ENCODE results near the gene SMIM26. TPM values are rescaled to one million over a fixed set of nuclear protein-coding genes. Genes with fewer than 3 reads are reported as not detected.

The SMIM26 gene
- total and polyA plus RNA-seq, 2 of the 8 experiments (the other 6 are each of a cell fraction or from before 2014, with no cell fraction given), result 69.8 to 95.0 TPM

DNA sequence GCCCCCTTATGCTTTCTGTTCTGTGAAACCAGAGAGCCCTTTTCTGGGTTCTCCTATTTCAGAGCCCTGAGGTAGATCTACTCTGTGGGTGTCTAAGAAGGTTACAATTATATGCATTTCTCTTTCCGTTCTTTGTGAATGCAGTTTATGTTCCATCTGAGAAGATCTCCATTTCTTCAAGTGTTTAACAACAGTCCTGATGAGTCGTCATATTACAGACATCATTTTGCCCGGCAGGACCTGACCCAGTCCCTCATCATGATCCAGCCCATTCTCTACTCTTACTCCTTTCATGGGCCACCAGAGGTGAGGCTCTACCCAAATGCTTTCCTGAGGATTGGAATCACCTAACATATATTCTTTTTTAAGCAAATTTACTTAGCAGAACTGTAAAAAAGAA lies 18.8 kb upstream of the SMIM26 start:
- Histone ChIP-seq H4K8ac (ENCODE audit: extremely low read depth, insufficient read depth, low read length) (no peak overlapping the region), H2BK120ac (replicated peaks; ENCODE audit: low read depth, low read length) (no peak overlapping the region), H3K9me3 (ENCODE audit: insufficient read depth in 2 of 2, low read depth in 1 of 2, low read length in 1 of 2) (no peaks in the 10 kb centered on the region), H3K56ac (replicated peaks; ENCODE audit: insufficient read length, low read depth, low read length) (no peak overlapping the region), H2BK15ac (ENCODE audit: low read length) (no peak overlapping the region), H4K91ac (replicated peaks; ENCODE audit: insufficient read length, low read length) (no peak overlapping the region), H2AK5ac (ENCODE audit: low read depth, low read length) (no peak overlapping the region), H3K4me2 (ENCODE audit: insufficient read depth in 1 of 2, low read depth in 2 of 2, low read length in 2 of 2) (no peak overlapping the region), H3K23ac (ENCODE audit: insufficient read length) (no peak overlapping the region), H3K4me3 (ENCODE audit: extremely low read depth in 1 of 4, insufficient read depth in 2 of 4, low read depth in 3 of 4, low read length in 4 of 4) (no peak overlapping the region), H3K23me2 (ENCODE audit: low read depth, low read length) (no peaks in the 10 kb centered on the region), H3K79me1 (ENCODE audit: low read depth, low read length) (no peaks in the 10 kb centered on the region), H2AFZ (ENCODE audit: low read length) (no peak overlapping the region), H2BK5ac (ENCODE audit: low read depth, low read length) (no peak overlapping the region), H3K4me1 (replicated peaks in 1 of 4; ENCODE audit: control insufficient read depth in 3 of 4, insufficient read depth in 4 of 4, low read length in 3 of 4) (no peaks in the 10 kb centered on the region), H3K18ac (ENCODE audit: extremely low read depth, low read length) (no peak overlapping the region), H3K14ac (ENCODE audit: insufficient read length) (no peak overlapping the region), H2BK12ac (ENCODE audit: low read depth, low read length) (no peak overlapping the region), H3K36me3 (ENCODE audit: control insufficient read depth in 2 of 4, insufficient read depth in 4 of 4, low read length in 3 of 4) (peaks cover 8 to 64% (median 25%) of the 10 kb centered on the region in 4 experiments), H3K79me2 (ENCODE audit: control insufficient read depth in 1 of 2, insufficient read depth in 2 of 2, low read length in 2 of 2) (no peaks in the 10 kb centered on the region), H3K9ac (replicated peaks in 1 of 4; ENCODE audit: extremely low read depth in 1 of 4, low read depth in 3 of 4, low read length in 3 of 4) (no peak overlapping the region), H2BK20ac (ENCODE audit: low read length) (no peak overlapping the region), H4K5ac (ENCODE audit: insufficient read length, low read depth, low read length) (no peak overlapping the region), H3K27ac (ENCODE audit: low read depth, low read length) (no peak overlapping the region), H3K27me3 (replicated peaks in 1 of 4; ENCODE audit: control insufficient read depth in 3 of 4, extremely low read depth in 1 of 4, insufficient read depth in 3 of 4, low read length in 3 of 4) (no peaks in the 10 kb centered on the region), H4K20me1 (replicated peaks in 1 of 2; ENCODE audit: control insufficient read depth in 1 of 2, insufficient read depth in 2 of 2, low read length in 2 of 2) (peaks cover 3 to 6% of the 10 kb centered on the region in 2 experiments), H3K4ac (replicated peaks; ENCODE audit: insufficient read length, low read depth, low read length) (no peak overlapping the region)
- CTCF ChIA-PET (ENCODE audit: partially characterized antibody), result no interaction called here
- 84% methylated on average over 3 of the region's 3 CpGs; no CpG with 5 or more reads in 1 of the 2 experiments for WGBS, 2 experiments (ENCODE audit: extremely low coverage in 1 of 2, insufficient coverage in 1 of 2, insufficient read length in 1 of 2, insufficient replicate concordance in 2 of 2, low coverage in 1 of 2, low lambda C conversion rate in 2 of 2, missing lambda C conversion rate in 1 of 2)
- FAIRE-seq (no peak), DNase-seq (ENCODE audit: low read depth in 1 of 2, low spot score in 2 of 2) (no peak)
- POLR2A ChIA-PET (ENCODE audit: partially characterized antibody), result interaction anchor here (1.1 kb wide), 1 partner anchor 41 kb away, joined by 4 read pairs; the partner anchor contains the start of gene SEC23B
- TF ChIP-seq GABPA (IDR thresholded peaks at IDR 0.05; ENCODE audit: borderline replicate concordance, insufficient read depth, low read length) (no peak), CBX5 (IDR thresholded peaks at IDR 0.05; ENCODE audit: low read depth, low read length) (no peak), ZNF274 (IDR thresholded peaks at IDR 0.05; ENCODE audit: borderline replicate concordance, extremely low read depth, low read length) (no peak), RAD21 (IDR thresholded peaks at IDR 0.05 in 1 of 2, conservative IDR thresholded peaks at IDR 0.05 in 1 of 2; ENCODE audit: low read depth in 2 of 2, low read length in 2 of 2) (no peak), BACH1 (IDR thresholded peaks at IDR 0.05; ENCODE audit: low read length) (no peak), BCL11A (IDR thresholded peaks at IDR 0.05; ENCODE audit: low read depth in 2 of 2, low read length in 2 of 2) (no peak), SIRT6 (IDR thresholded peaks at IDR 0.05; ENCODE audit: low read length) (no peak), SP2 (IDR thresholded peaks at IDR 0.05; ENCODE audit: low read length) (no peak)
- TF ChIP-seq, protein P1, sequence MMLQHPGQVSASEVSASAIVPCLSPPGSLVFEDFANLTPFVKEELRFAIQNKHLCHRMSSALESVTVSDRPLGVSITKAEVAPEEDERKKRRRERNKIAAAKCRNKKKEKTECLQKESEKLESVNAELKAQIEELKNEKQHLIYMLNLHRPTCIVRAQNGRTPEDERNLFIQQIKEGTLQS (IDR thresholded peaks at IDR 0.05; ENCODE audit: insufficient read depth, low read depth, low read length), result no peak
- TF ChIP-seq, protein P2, sequence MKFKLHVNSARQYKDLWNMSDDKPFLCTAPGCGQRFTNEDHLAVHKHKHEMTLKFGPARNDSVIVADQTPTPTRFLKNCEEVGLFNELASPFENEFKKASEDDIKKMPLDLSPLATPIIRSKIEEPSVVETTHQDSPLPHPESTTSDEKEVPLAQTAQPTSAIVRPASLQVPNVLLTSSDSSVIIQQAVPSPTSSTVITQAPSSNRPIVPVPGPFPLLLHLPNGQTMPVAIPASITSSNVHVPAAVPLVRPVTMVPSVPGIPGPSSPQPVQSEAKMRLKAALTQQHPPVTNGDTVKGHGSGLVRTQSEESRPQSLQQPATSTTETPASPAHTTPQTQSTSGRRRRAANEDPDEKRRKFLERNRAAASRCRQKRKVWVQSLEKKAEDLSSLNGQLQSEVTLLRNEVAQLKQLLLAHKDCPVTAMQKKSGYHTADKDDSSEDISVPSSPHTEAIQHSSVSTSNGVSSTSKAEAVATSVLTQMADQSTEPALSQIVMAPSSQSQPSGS (IDR thresholded peaks at IDR 0.05; ENCODE audit: low read length), result no peak
- TF ChIP-seq, protein P3, sequence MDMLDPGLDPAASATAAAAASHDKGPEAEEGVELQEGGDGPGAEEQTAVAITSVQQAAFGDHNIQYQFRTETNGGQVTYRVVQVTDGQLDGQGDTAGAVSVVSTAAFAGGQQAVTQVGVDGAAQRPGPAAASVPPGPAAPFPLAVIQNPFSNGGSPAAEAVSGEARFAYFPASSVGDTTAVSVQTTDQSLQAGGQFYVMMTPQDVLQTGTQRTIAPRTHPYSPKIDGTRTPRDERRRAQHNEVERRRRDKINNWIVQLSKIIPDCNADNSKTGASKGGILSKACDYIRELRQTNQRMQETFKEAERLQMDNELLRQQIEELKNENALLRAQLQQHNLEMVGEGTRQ (IDR thresholded peaks at IDR 0.05; ENCODE audit: low read length), result no peak

Data from H1 (cell line).